ENCODE measurements around the gene CYP51A1. TPM values are rescaled to one million over a fixed set of nuclear protein-coding genes. Genes with fewer than 3 reads are reported as not detected.
A peak's percentile ranks its signal among the peaks of the same experiment; 100 is the strongest.

Gene CYP51A1
- total and polyA plus RNA-seq, 2 of the 13 experiments (the other 11 are each of a cell fraction or from before 2014, with no cell fraction given): 15.4 to 260 TPM

GRCh38 chr7:92134271-92135051, at the start of gene CYP51A1 (continued):
- peak; percentile 96 for TF ChIP-seq ATF1 (CRISPR knock-in tag; IDR thresholded peaks at IDR 0.05)
- no peak; the same call in 1 of the 2 replicates for TF ChIP-seq HNF4A (CRISPR knock-in tag; IDR thresholded peaks at IDR 0.05)
- TF ChIP-seq SP140L (CRISPR knock-in tag; IDR thresholded peaks at IDR 0.05; ENCODE audit: borderline replicate concordance): no peak
- TF ChIP-seq ELK4 (CRISPR knock-in tag; IDR thresholded peaks at IDR 0.05; ENCODE audit: borderline replicate concordance): no peak
- TF ChIP-seq ZNF280B (CRISPR knock-in tag; IDR thresholded peaks at IDR 0.05; ENCODE audit: borderline replicate concordance): peak; percentile 96
- TF ChIP-seq SAFB2 (CRISPR knock-in tag; IDR thresholded peaks at IDR 0.05; ENCODE audit: borderline replicate concordance, low read depth): peak; percentile 65; the same call in 1 of the 2 replicates
- no peak for TF ChIP-seq HOXD1 (CRISPR knock-in tag; IDR thresholded peaks at IDR 0.05)
- TF ChIP-seq RFXAP (CRISPR knock-in tag; IDR thresholded peaks at IDR 0.05; ENCODE audit: borderline replicate concordance): peak; percentile 90
- 0 out of 2 replicates have a peak, but pooled peaks have one; percentile 3 for TF ChIP-seq SMAD1 (CRISPR knock-in tag; IDR thresholded peaks at IDR 0.05; ENCODE audit: borderline replicate concordance, low read depth)
- TF ChIP-seq KAT2B (IDR thresholded peaks at IDR 0.05; ENCODE audit: borderline replicate concordance, low read depth, low read length): no peak
- peak; percentile 98 for TF ChIP-seq NRL (CRISPR knock-in tag; IDR thresholded peaks at IDR 0.05; ENCODE audit: borderline replicate concordance)
- TF ChIP-seq SRSF9 (IDR thresholded peaks at IDR 0.05; ENCODE audit: borderline replicate concordance, insufficient read depth, low read depth, low read length, poor library complexity, severe bottlenecking): no peak
- no peak for TF ChIP-seq IKZF1 (IDR thresholded peaks at IDR 0.05)
- TF ChIP-seq STAG1 (CRISPR knock-in tag; IDR thresholded peaks at IDR 0.05): 0 out of 2 replicates have a peak, but pooled peaks have one; percentile 8
- TF ChIP-seq SUZ12 (IDR thresholded peaks at IDR 0.05; ENCODE audit: low read depth, low read length): no peak
- no peak for TF ChIP-seq ZSCAN20 (CRISPR knock-in tag; IDR thresholded peaks at IDR 0.05; ENCODE audit: borderline replicate concordance)
- peak; percentile 33; the same call in 1 of the 2 replicates for TF ChIP-seq GPN1 (CRISPR knock-in tag; IDR thresholded peaks at IDR 0.05; ENCODE audit: borderline replicate concordance)
- TF ChIP-seq HMGXB4 (CRISPR knock-in tag; IDR thresholded peaks at IDR 0.05; ENCODE audit: borderline replicate concordance in 1 of 2, low read depth in 1 of 2): peak; percentile 85 to 86
- TF ChIP-seq RXRB (CRISPR knock-in tag; IDR thresholded peaks at IDR 0.05; ENCODE audit: borderline replicate concordance): peak; percentile 67
- no peak for TF ChIP-seq SCMH1 (CRISPR knock-in tag; IDR thresholded peaks at IDR 0.05; ENCODE audit: borderline replicate concordance)
- no peak; the same call in 1 of the 2 replicates for TF ChIP-seq FOXM1 (CRISPR knock-in tag; IDR thresholded peaks at IDR 0.05)
- peak; percentile 97 for TF ChIP-seq MYPOP (CRISPR knock-in tag; IDR thresholded peaks at IDR 0.05)
- TF ChIP-seq ZNF441 (CRISPR knock-in tag; IDR thresholded peaks at IDR 0.05; ENCODE audit: borderline replicate concordance): peak; percentile 16; the same call in 1 of the 2 replicates
- no peak for TF ChIP-seq NFE2L1 (CRISPR knock-in tag; IDR thresholded peaks at IDR 0.05; ENCODE audit: borderline replicate concordance)

Data from HepG2 (cell line).